ENCODE measurements around the gene CD80. TPM values are rescaled to one million over a fixed set of nuclear protein-coding genes. Genes with fewer than 3 reads are reported as not detected.
A peak's percentile ranks its signal among the peaks of the same experiment; 100 is the strongest.

The CD80 gene
- total and polyA plus RNA-seq, 10 of the 15 experiments (the other 5 are each of a cell fraction or from before 2014, with no cell fraction given), result 41.4 to 137 (median 58.1) TPM

DNA sequence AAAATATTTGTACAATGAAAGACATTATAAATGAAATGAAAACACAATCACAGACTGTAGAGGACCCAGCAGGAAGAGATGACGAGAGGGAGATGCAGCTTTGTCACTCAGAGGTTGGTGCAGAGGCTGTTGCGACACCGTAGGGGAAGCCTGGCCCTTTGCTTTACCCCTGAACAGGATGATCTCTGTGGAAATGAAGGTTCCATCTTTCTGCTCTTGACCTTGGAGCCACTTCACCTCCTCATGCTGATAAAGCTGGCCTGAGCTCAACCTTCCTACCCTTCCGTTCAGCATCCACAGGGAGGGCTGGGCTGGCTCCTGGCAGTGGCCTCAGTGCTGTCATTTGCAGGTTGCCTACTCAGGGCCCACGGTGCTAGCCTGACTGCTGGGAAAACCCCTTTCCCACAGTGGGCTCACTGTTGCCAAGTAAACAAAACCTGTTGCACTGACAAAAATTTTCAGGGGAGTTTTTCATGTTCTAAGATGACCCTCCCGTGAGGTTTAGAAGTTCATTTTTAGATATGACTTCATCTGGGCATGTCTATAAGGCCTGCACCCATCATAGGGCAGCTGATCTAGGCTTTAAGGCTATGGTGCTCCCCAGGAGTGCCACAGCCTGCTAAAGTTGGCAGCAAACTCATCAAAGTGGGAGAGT, 3.0 kb upstream of the CD80 start (continued):
- TF ChIP-seq, protein P1, sequence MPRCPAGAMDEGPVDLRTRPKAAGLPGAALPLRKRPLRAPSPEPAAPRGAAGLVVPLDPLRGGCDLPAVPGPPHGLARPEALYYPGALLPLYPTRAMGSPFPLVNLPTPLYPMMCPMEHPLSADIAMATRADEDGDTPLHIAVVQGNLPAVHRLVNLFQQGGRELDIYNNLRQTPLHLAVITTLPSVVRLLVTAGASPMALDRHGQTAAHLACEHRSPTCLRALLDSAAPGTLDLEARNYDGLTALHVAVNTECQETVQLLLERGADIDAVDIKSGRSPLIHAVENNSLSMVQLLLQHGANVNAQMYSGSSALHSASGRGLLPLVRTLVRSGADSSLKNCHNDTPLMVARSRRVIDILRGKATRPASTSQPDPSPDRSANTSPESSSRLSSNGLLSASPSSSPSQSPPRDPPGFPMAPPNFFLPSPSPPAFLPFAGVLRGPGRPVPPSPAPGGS (IDR thresholded peaks at IDR 0.05; ENCODE audit: borderline replicate concordance, insufficient read depth, low read depth, low read length, poor library complexity, severe bottlenecking), result peak; percentile 95
- TF ChIP-seq ETV6 (conservative IDR thresholded peaks at IDR 0.05 in 1 of 2, IDR thresholded peaks at IDR 0.05 in 1 of 2; ENCODE audit: borderline replicate concordance in 1 of 2, low read depth in 1 of 2) (peak in 1 of 2 experiments; percentile 59; a peak in 1 of 4 replicates), SUPT20H (IDR thresholded peaks at IDR 0.05; ENCODE audit: borderline replicate concordance, control insufficient read depth, low read depth, low read length) (no peak), MTA3 (IDR thresholded peaks at IDR 0.05; ENCODE audit: borderline replicate concordance, low read length) (peak; percentile 83; the same call in 1 of the 2 replicates), ZNF622 (IDR thresholded peaks at IDR 0.05) (no peak), STAT3 (IDR thresholded peaks at IDR 0.05; ENCODE audit: low read depth, low read length) (no peak), NR2C2 (IDR thresholded peaks at IDR 0.05; ENCODE audit: borderline replicate concordance, control insufficient read depth, insufficient read length, low read depth) (no peak), GATAD2B (conservative IDR thresholded peaks at IDR 0.05; ENCODE audit: low read depth) (peak; percentile 77; the same call in 1 of the 2 replicates), ZSCAN29 (IDR thresholded peaks at IDR 0.05) (peak; percentile 90), NBN (IDR thresholded peaks at IDR 0.05) (peak; percentile 94), BRCA1 (IDR thresholded peaks at IDR 0.05; ENCODE audit: low read depth, low read length) (no peak), FOS (IDR thresholded peaks at IDR 0.05; ENCODE audit: borderline replicate concordance, extremely low read depth, insufficient read length) (no peak), ZNF274 (IDR thresholded peaks at IDR 0.05; ENCODE audit: insufficient read depth, insufficient read length) (no peak), SMC3 (IDR thresholded peaks at IDR 0.05; ENCODE audit: borderline replicate concordance, low read length) (peak; percentile 20; the same call in 1 of the 2 replicates), PML (IDR thresholded peaks at IDR 0.05; ENCODE audit: low read length) (peak; percentile 88), ZNF207 (IDR thresholded peaks at IDR 0.05; ENCODE audit: borderline replicate concordance) (peak; percentile 87; the same call in 1 of the 2 replicates), SREBF2 (IDR thresholded peaks at IDR 0.05; ENCODE audit: low read length) (no peak), POLR2A (IDR thresholded peaks at IDR 0.05; ENCODE audit: low read depth, low read length) (peak; percentile 91), RAD51 (IDR thresholded peaks at IDR 0.05) (peak; percentile 71)
- TF ChIP-seq, protein P2, sequence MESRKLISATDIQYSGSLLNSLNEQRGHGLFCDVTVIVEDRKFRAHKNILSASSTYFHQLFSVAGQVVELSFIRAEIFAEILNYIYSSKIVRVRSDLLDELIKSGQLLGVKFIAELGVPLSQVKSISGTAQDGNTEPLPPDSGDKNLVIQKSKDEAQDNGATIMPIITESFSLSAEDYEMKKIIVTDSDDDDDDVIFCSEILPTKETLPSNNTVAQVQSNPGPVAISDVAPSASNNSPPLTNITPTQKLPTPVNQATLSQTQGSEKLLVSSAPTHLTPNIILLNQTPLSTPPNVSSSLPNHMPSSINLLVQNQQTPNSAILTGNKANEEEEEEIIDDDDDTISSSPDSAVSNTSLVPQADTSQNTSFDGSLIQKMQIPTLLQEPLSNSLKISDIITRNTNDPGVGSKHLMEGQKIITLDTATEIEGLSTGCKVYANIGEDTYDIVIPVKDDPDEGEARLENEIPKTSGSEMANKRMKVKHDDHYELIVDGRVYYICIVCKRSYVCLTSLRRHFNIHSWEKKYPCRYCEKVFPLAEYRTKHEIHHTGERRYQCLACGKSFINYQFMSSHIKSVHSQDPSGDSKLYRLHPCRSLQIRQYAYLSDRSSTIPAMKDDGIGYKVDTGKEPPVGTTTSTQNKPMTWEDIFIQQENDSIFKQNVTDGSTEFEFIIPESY (IDR thresholded peaks at IDR 0.05), result no peak
- TF ChIP-seq, protein P3, sequence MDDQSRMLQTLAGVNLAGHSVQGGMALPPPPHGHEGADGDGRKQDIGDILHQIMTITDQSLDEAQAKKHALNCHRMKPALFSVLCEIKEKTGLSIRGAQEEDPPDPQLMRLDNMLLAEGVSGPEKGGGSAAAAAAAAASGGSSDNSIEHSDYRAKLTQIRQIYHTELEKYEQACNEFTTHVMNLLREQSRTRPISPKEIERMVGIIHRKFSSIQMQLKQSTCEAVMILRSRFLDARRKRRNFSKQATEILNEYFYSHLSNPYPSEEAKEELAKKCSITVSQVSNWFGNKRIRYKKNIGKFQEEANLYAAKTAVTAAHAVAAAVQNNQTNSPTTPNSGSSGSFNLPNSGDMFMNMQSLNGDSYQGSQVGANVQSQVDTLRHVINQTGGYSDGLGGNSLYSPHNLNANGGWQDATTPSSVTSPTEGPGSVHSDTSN (IDR thresholded peaks at IDR 0.05; ENCODE audit: insufficient replicate concordance, low read depth, low read length), result peak; percentile 63
- TF ChIP-seq, protein P4, sequence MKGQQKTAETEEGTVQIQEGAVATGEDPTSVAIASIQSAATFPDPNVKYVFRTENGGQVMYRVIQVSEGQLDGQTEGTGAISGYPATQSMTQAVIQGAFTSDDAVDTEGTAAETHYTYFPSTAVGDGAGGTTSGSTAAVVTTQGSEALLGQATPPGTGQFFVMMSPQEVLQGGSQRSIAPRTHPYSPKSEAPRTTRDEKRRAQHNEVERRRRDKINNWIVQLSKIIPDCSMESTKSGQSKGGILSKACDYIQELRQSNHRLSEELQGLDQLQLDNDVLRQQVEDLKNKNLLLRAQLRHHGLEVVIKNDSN (IDR thresholded peaks at IDR 0.05; ENCODE audit: borderline replicate concordance, extremely low read length, insufficient read depth, low read depth, low read length), result no peak
- TF ChIP-seq, protein P5, sequence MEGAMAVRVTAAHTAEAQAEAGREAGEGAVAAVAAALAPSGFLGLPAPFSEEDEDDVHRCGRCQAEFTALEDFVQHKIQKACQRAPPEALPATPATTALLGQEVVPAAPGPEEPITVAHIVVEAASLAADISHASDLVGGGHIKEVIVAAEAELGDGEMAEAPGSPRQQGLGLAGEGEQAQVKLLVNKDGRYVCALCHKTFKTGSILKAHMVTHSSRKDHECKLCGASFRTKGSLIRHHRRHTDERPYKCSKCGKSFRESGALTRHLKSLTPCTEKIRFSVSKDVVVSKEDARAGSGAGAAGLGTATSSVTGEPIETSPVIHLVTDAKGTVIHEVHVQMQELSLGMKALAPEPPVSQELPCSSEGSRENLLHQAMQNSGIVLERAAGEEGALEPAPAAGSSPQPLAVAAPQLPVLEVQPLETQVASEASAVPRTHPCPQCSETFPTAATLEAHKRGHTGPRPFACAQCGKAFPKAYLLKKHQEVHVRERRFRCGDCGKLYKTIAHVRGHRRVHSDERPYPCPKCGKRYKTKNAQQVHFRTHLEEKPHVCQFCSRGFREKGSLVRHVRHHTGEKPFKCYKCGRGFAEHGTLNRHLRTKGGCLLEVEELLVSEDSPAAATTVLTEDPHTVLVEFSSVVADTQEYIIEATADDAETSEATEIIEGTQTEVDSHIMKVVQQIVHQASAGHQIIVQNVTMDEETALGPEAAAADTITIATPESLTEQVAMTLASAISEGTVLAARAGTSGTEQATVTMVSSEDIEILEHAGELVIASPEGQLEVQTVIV (IDR thresholded peaks at IDR 0.05; ENCODE audit: borderline replicate concordance, partially characterized antibody), result peak; percentile 63
